GM19455 (cell line): Measurements from ENCODE around the gene MICU2.
"Not testable (repeated sequence)": the region's sequence is repeated elsewhere in the genome, so short reads cannot be mapped to it uniquely, and the experiment has no call there.

Experiments used
- ATAC-seq: cut with Tn5 transposase; IDR thresholded peaks from one replicate; pipeline ENCODE4 v1.9.1; 2021; ENCODE audit not compliant: unreplicated experiment

MICU2 gene

DNA sequence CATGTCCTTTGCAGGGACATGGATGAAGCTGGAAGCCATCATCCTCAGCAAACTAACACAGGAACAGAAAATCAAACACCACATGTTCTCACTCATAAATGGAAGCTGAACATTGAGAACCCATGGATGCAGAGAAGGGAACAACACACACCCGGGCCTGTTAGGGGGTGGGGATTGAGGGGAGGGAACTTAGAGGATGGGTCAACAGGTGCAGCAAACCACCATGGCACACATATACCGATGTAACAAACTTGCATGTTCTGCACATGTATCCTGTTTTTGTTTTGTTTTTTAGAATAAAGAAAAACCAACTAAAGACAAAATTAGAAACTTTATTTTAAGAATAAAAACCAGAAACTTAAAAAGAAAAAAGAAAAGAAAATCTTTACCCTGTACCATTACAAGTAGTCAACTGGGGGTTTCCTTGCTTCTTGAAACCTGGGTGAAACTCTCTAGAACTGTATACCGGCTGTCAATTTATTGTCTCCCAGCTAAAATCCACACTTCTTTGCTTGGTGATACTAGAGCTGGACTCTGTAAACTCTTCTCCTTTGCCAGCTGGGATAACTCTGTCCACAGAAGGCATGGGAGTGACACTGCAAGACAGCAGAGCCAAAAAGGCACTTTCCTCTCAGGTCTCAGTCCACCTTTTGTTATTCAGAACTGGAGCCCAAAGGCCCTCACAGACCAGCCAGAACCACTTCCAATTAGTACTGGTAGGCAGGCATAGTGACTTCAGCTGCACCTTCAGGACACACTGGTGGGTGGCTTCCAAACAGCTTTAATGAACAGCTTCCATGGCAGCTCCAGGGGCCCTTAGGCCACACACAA lies 9.0 kb downstream of the MICU2 start:
- ATAC-seq, result peak; percentile 50

DNA sequence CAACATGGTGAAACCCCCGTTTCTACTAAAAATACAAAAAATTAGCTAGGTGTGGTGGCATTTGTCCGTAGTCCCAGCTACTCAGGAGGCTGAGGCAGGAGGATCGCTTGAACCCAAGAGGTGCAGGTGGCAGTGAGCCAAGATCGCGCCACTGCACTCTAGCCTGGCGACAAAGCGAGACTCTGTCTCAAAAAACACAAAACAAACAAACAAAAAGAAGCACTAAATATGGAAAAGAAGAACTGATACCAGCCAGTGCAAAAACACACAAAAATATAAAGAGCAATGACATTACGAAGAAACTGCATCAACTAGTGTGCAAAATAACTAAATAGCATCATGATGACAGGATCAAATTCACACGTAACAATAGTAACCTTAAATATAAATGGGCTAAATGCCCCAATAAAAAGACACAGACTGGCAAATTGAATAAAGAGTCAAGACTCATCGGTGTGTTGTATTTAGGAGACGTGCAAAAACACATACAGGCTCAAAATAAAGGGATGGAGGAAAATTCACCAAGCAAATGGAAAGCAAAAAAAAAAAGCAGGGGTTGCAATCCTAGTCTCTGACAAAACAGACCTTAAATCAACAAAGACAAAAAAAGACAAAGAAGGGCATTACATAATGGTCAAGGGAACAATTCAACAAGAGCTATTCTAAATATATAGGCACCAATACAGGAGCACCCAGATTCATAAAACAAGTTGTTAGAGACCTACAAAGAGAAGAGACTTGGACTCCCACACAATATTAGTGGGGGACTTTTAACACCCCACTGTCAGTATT lies 13.1 kb downstream of the MICU2 start:
- ATAC-seq, result not testable (repeated sequence)

DNA sequence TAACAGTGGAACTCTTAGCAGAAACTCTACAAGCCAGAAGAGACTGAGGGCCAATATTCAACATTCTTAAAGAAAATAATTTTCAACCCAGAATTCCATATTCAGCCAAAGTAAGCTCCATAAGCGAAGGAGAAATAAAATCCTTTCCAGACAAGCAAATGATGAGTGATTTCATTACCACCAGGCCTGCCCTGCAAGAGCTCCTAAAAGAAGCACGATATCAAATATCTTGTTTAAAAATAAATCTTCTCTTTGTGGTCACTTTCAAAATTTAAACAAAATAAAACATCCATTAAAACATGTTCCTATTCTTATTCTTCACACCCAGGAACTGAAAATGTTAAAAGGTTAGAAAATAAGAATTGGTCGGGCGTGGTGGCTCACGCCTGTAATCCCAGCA lies 13.7 kb downstream of the MICU2 start:
- ATAC-seq, result no peak

DNA sequence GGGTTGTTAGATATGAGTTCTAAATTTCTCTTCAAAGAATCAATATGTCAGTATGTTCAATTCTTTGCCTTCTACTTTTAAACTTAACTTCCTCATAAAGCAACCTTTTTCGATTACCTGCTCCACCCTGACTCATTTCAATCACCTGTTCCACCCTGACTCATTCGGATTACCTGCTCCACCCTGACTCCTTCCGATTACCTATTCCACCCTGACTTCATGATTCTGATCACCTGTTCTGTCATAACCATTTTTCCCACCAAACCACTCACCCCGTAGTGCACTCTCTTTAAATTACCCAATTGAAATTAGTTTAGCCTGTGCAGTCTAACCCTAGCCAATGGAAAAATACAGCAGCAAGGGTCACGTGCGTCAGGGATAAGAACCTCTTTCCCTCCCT lies 14.5 kb downstream of the MICU2 start:
- not testable (repeated sequence) for ATAC-seq

DNA sequence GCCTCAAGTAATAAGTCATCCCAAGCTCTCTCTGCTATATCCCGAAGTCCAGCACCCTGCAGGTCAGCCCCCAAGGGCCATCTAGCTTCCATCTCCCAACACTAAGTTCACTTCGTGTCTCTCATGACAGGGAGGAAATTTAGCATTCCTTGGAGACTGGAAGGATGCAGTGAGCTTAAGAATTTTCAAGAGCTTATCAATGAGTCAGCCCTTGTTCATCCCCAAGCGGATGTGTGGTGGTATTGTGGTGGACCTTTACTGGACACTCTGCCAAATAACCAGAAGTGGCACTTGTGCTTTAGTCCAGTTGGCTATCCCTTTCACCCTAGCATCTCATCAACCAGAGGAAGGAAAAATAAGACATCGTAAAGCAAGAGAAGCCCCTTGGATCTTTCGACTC lies 15.6 kb downstream of the MICU2 start:
- not testable (repeated sequence) for ATAC-seq

DNA sequence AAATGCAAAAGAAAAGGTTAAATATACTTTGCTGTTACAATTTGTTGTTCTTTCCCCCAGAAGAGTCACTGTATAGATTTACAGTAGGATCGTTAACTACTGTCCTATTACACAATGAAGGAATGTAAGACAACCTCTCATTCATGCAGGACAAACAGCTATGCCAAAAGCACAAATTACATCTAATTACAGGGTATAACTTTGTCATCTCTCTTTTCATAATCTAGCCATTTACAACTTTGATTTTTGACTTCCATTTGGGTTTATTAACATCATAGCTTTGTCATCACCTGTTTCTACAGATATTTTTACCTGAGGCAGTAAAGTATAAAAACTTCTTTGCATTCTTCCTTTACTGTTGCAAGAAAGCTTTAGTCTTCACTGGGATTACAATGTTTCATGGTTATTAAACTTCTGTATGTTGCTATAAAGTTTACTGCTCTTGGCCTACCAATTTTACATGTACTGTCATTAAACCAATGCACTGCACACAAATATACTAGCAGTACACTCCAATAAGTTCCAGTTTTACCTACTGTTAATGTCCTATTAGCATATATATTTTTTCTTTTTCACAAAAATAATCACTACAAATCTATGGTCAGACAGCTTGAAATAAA lies 18.9 kb downstream of the MICU2 start:
- no peak for ATAC-seq

DNA sequence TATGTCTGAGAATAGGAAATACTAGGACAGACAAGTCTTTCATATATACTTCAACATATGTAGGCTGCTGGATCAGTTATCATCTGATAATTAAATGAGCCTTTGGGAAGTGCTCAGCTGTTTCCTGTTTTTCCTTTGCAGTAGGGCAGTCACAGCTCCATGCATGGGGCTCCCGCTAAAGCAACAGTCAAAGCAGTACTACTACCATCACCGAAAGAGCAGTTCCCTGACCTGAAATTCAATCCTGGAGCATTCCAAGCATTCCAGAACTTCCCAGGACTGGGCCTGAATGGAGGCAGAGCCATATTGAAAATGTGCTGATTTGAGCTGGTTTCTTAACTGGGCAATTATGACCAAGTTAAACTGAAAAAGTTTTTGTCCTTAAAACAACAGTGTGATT lies 20.5 kb downstream of the MICU2 start:
- no peak for ATAC-seq

DNA sequence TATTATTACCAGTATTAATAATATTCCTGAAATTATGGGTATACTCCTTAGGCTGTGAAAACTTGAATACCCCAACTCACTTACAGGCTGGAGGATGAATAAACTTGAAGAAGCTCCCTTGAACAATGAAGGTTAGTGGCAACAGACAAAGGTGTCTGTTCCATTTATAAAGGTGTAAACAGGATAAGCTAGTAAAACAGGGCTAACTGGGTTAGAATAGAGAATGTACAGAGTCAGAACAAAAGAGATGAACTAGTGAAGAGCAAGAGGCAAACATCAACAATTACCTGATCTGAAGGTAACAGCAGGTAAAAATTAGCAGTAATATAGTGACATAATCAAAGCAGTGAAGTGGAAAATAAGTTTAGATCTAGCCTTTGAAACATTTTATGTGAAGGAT lies 23.2 kb downstream of the MICU2 start:
- ATAC-seq, result no peak

DNA sequence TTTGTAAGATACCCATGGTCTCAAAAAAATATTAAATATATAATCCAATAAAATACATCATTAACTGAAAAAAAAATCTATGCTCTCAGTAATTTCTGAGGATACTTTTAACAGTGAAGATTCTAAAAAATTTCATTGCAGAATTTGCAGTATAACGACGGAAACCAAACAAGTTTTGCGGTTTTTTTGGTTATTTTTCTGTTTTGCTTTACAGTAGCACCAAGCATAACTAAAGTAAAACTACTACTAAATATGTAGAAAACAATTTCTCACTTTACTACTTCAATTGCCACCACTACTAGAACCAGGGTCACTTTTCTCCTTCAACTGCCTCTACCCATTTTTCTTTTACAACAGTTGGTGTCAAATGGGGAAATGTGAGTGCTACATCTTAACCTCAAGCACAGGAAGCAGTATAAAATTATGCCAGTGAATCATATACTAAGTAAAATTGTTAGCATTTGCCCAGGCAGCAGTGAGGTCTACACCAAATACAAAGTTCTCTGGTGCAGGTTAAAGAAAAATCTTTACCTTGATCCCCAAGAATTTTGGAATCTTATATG lies 24.1 kb downstream of the MICU2 start:
- ATAC-seq, result peak; percentile 86

DNA sequence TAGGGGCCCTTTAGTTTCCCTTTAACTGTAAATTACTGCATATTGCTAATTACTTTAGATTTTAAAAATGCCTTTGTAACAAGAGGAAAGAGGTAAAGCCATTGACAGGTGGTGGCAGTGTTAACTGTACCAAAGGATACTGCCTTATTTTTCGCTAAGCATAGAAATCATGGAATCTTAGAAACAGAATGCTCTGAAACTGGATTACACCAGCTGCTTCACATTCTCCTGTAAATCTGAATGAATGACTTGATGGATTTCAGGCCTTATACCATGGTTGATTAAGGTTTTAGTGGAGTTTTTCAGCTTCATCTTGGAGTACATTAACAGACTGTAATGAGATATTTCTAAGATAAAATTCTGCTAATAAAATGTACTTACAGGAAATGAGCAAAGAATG lies 25.2 kb downstream of the MICU2 start:
- no peak for ATAC-seq

DNA sequence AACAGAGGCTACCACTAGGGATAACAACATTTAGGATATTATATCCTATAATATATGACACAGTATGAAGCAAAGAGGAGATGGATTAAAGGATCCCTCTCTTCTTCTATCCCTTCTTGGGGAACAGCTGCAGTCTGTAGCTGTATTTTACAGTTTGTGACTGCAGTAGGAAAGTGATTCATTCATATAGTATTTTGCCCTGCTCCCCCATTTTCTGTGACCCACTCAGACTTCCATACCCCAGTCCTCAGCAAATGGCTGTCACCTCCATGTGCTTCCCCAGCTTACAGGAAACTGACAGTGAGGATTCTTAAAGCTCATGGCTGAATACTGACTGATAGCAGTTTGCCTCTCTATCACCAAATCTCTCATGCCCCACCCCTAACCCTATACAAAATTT lies 27.5 kb downstream of the MICU2 start:
- ATAC-seq, result no peak

DNA sequence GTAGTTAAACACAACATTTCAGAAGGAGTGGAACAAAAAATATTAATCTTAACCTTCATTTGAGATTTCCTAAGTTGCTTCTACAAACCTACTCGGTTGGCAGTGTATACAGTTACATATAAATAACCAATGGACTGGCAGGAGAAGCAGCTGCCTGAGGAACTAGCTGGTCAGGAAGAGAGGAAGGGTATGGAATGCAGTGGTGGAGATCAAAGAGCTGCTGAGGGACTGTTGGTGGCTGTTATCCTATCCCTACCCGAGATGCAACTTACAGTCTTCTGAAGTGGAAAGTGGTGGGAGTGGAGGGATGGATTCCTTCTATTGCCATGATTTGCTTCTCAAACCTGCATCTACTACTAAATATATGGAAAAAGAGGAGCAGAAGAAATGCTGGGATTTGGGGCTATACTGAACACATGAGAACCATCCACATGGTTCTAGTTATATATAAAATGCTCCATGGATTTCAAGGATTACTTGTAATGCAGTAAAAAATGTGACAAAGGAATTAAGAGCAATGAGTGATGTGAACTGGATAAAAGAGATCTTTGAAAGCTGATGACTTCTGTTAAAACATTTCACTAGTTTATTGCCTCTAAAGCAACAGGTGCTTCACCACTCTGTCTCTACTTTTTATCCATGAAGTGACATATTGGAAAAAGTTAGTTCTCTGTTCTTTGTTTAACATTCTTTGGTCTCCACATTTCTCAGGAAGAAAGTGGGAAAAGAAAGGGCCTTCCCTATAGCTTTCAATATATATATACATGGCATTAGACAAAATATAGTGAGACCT lies 29.9 kb downstream of the MICU2 start:
- no peak for ATAC-seq

DNA sequence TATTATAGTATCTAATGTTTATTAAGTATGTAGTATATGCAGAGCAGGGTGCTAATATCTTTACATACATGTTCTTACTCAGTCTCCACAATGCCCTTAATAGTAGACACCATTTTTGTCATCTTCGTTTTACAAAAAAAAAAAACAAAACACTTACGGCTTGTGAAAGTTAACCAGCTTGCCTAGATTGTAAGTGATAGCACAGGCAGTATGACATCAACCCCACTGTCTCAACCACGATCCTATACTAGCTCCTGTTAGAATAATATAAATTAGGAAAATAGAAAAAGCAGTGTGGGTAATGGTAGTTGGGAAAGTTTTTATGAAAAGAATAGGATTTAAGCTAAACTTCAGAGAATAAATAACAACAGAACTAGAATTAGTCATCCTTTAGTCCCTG lies 34.3 kb downstream of the MICU2 start:
- no peak for ATAC-seq

DNA sequence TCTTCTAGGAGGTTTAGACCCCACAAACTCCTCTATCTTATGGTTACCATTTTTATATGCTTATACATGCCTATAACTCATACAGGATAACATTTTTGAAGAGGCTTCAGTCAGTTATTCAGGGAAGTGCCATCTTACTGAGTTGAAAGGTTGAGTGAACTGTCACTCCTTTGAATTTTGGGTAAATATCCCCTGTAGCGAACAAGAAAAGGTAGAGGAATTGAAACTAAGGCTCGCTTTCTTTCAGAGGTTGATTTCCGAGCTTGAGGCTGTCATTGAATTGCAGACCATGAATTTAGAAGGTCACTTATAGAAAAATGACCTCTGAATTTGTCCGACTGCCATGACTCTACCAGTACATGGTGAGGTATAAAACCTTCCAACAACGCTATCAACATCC lies 35.1 kb downstream of the MICU2 start:
- no peak for ATAC-seq

DNA sequence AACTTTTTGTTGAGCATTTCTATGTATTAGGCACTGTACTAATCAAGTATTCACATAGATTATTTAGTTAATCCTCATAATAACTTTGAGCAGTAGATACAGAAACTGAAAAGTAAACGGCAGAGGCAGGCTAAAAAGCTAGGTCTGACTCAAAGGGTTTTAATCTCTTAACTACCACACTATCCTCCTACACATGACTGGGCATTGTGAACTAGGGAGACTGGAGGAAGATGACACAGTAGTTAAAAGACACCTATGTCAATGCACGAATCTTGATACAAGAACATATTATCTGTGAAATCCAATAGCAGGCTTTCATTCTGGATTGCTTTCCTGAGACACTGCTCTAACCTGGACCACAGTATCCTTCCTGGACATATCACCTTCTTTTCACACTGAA lies 36.3 kb downstream of the MICU2 start:
- ATAC-seq, result no peak

DNA sequence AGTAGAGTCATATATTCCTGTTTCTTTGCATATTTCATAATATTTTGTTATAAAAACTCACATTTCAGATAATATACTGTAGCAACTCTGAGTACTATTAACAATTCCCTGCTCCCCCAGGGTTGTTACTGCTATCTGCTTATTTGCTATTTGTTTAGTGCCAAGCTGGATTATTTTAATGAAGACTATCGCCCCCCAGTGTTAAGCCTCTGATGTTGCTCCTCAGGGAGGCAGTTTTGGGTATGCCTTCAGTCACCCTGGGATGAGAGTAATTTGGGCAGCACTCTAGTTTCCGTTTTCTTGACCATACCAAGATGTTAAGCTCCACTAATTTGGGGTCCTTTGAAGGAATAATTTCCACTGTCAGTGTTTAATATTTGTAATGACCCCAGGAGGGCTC lies 46.0 kb downstream of the MICU2 start:
- ATAC-seq, result no peak

DNA sequence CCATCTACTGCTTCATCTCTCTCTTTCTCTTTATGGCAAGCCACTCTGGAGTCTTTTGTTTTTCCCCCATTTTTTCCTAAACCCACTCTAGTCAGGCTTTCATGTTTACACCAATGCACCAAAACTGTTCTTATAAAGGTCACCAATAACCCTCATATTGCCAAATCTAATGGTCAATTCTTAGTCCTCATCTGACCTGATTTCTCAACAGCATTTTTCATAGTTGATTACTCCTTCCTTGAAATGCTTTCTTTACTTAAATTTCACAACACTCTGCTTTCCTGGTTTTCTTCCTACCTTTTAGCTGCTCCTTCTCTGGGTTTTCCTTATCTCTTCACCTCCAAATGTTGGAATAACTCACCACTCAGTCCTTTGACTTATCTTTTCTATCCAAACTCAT lies 47.9 kb downstream of the MICU2 start:
- ATAC-seq, result no peak

DNA sequence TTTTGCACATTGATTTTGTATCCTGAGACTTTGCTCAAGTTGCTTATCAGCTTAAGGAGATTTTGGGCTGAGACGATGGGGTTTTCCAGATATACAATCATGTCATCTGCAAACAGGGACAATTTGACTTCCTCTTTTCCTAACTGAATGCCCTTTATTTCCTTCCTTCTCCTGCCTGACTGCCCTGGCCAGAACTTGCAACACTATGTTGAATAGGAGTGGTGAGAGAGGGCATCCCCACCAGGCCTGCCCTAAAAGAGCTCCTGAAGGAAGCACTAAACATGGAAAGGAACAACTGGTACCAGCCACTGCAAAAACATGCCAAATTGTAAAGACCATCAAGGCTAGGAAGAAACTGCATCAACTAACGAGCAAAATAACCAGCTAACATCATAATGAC lies 50.7 kb downstream of the MICU2 start:
- ATAC-seq, result not testable (repeated sequence)

DNA sequence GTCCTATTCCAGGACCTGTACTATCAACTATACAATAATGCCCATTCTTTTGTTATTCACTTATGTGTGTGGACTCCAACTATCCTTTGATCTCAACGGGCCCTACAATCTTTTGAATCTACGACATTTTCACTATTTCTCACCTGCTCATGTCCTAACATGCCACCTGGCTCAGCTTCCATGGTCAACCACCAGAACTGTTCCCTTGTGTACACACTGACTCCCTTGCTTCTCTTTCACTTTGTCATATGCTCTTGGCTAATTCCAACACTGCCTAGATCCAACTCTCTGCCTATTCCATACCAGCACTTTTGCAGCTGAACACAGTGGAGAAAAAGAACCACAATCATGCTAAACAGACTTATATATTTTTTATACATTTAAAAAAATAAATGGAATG lies 53.1 kb downstream of the MICU2 start:
- no peak for ATAC-seq

DNA sequence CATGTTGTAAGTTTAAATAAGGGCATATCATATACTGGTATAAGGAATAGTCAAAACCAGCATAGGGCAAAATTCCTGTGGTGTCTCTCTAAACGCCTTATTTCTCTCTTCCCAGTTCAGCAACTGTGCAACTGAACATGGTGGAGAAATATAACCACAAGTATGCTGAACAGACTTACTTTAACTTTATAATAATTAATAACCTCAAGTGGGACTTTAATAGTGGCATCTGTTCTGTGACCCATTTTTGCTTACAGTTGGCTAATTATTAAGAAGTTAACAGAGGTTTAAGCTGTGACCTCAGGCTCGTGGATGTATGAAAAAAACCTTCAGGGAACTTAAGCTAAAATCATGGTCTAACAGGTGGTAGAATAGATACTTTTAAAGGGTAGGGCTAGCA lies 54.3 kb downstream of the MICU2 start:
- no peak for ATAC-seq

DNA sequence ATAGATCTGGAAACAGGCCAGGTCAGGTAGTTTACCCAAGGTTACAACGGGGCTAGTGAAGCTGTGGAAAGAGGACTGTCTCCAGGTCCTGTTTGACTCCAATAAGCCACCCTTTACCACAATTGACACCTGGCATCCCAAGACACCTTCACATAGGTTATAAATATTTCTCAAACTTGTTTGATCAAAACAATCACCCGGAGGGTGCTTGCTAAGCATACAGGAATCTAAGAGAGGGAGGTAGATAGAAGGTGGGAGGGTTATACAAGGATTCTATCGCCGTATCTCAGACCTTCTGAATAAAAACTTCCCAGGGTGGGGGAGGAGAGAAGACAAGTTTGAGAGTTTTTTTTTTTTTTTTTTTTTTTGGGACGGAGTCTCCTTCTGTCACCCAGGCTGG lies 55.4 kb downstream of the MICU2 start:
- ATAC-seq, result no peak
